ENCODE measurements around the gene NFATC2.

GRCh38 chr20:51428401-51429143 is 113.9 kb downstream of the NFATC2 start:
- TF ChIP-seq POLR2A (IDR thresholded peaks at IDR 0.05) (no peak), CTCF (IDR thresholded peaks at IDR 0.05) (no peak)
